Right kidney (tissue), 1 donor: ENCODE data around the gene GNA12.
"Not testable (repeated sequence)": the region's sequence is repeated elsewhere in the genome, so short reads cannot be mapped to it uniquely, and the experiment has no call there.

ENCODE experiments used
- DNase-seq: peaks from one replicate; pipeline ENCODE4 v3.0.0-alpha.2; 2016

The GNA12 gene

DNA sequence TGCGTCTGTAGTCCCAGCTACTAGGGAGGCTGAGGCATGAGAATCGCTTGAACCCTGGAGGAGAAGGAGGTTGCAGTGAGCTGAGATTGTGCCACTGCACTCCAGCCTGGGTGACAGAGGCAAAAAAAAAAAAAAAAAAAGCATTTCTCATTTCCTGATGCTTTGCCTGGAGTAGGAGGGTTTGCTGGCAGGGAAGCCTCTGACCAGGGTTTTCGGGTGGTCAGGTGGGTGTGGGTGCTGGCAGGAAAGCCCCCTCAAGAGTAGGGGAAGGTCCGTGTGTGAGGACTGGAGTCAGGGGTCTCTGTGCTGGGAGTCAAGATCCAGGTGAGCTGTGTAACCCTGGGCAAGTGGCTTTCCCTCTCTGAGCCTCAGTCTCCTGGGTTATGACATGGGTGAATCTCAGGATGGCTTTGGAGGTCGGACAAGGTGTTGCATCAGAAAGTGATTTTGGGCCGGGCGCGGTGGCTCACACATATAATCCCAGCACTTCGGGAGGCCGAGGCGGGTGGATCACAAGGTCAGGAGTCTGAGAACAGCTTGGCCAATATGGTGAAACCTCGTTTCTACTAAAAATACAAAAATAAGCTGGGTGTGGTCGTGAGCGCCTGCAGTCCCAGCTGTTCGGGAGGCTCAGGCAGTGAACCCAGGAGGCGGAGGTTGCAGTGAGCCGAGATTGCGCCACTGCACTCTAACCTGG lies 152.9 kb downstream of the GNA12 start:
- DNase-seq = no peak

DNA sequence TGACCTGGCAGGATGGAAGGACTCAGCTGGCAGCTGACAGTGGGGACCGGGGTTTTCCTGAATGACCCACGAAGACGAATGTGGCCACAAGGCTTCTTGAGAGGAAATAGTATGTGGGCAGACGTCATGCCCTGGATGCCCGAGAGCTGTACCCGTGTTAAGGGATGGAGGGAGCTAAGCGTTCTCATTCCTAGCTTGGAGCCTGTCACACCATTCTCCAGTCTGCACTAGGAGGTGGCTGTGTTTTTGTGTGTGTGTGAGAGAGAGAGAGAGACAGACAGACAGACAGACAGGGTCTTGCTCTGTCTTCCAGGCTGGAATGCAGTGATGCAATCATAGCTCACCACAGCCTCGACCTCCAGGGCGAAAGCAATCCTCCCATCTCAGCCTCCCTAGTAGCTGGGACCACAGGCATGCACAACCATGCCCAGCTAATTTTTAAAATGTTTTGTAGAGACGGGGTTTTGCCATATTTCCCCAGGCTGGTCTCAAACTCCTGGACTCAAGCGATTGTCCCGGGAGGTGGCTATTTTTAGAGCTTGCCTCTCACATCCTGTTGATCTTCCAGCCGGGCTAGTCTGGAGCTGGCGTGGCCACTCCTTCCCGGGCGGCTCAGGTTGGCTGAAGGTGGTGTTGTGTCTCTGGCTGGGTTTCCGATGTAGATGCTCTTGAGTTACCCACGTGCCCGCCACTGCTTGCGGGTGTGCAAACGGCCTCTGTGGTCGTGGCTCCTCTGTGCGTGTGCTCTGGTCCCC lies 154.0 kb downstream of the GNA12 start:
- no peak for DNase-seq

DNA sequence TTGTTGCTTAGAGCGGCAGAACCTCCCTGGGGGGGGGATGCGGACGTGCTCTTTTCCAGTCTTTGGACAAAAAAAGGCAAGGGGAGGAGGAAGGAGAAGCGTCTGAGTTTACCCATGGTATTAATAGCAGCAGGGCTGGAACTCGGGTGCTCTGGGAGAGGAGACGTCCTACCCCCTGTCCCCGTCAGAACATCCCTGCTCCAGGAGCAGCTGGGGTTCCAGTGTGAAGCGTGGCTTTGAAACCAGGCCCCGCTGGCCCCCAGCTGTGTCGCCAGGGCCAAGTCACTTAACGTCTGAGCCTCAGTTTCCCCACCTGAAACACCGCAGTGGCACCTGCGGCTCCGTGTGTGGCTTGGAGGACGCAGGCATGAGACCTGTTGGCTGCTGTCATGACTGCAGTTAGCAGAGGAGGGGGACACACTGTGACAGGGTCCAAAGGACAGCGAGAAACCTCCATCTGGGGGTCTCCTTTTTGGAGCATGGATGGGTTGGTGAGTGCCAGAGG lies 154.7 kb downstream of the GNA12 start:
- DNase-seq = no peak

DNA sequence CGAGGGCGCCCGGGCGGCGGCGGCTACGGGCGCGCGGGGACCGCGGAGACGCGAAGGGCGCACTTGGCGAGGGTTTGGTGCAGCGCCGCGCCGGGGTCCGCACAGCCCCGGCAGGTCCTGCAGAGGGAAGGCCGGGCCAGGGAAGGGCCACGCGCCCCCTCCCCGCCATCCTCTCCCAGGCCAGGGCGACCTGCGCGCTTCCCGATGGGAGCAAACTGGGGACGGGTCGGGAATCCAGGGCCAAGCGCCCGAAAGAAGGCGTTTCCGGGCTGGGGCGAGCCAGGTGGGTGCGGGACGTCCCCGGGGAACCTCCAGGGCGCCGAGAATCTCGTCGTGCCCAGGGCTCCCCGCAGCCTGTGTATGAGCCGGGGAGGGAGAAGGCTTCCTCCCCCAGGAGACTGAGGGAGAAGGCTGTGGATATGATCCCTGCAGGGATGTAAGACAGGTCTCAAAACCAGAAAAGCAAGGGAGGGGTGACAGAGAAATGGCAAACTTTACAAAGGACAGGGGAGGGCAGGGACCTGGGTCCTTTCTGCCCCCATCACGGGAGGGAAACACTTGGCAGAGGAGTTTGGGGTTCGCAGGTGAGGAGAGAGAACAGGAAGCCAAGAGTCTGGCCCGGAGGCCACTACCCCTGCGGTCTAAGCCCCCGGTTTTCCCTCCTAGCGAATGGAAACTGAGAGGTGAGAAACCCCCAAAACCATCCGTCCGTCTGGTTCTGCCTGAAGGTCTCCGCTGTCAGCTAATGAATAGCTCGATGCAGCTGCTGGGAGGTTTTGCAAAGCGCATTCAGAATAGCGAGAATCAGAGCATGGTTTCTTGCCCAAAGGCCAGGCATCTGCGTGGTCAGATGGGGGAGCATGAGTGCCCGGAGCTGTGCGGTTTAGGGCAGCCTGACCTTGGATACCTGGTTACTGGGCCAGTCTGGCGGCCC lies 155.4 kb downstream of the GNA12 start:
- peak; percentile 56 for DNase-seq

DNA sequence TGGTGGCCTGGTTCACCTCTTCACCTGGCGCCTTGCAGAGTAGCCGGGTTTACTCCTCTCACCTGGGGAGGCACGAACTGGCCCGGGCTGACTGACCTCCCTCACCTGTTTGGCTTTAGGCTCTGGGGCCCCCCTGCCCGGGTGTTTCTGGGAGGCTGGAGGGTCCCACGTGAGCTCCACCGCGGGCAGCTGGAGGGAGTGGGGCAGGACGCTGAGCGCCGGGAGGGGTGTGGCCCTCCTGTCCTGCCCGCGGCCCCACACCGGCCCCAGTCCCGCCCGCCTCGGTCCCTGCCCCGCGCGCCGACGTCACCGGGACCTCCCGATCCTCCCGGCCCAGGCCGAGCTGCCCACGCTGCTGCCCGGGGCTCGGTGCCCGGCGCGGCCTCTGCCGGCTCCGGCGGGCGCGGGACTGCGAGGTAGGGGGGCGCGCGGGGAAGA lies 156.2 kb downstream of the GNA12 start, which contains the start of gene AMZ1:
Gene AMZ1 (plus strand): TSS at position 322 of the 438 bp plus-strand sequence. CDS start 12,250 bp downstream, outside the sequence.
- DNase-seq = no peak

DNA sequence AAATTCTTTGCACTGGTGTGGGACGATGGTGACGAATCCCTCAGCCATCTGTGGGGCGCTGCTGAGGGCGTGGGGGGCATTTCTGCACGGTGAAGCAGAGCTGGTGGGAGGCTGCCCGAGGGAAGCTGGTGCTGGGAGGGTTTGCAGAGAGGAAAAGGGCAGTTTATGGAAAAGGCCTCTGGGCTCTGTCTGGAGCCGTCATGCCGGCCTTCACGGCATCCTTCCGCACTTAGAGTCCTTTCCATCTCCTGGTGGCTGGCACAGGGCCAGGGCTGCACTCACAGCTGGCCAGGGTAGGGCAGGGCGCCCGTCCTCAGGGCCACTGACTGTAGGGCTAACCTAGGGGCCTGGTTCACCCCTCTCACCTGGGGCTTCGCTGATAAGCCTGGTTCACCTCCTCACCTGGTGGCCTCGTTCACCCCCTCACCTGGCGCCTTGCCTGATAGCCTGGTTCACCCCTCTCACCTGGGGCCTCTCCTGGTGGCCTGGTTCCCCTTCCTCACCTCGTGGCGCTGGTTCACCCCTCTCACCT lies 156.7 kb downstream of the GNA12 start:
- peak; percentile 29 for DNase-seq

DNA sequence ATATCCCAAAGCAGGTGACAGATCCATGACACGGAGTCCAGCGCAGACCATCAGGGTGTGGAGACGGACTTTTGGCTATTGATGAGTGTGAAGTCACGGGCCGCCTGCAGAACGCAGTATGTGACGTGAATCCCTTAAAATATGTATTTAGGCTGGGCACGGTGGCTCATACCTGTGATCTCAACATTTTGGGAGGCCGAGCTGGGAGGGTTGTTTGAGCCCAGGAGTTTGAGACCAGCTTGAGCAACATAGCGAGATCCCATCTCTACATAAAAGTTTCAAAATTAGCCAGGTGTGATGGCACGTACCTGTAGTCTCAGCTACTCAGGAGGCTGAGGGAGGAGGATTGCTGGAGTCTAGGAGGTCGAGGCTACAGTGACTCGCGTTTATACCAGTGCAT lies 158.0 kb downstream of the GNA12 start:
- no peak for DNase-seq

DNA sequence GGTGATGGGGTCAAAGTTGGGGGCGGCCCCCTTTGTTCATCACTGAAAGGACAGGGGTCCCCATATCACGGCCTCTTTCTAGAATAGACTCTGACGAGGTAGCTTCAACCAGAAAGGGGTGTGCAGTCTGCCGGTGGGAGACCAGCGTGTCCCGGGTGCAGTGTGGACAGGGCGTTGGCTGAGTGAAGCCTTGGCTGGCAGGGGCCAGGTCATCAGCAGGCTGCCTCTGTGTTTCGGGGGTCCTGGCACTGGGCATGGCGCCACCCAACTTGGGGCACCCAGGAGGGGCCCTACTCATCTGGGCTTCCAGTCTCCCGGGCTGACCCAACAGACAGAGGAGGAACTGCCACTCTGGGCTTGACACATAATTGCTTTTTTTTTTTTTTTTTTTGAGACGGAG lies 159.6 kb downstream of the GNA12 start:
- no peak for DNase-seq

DNA sequence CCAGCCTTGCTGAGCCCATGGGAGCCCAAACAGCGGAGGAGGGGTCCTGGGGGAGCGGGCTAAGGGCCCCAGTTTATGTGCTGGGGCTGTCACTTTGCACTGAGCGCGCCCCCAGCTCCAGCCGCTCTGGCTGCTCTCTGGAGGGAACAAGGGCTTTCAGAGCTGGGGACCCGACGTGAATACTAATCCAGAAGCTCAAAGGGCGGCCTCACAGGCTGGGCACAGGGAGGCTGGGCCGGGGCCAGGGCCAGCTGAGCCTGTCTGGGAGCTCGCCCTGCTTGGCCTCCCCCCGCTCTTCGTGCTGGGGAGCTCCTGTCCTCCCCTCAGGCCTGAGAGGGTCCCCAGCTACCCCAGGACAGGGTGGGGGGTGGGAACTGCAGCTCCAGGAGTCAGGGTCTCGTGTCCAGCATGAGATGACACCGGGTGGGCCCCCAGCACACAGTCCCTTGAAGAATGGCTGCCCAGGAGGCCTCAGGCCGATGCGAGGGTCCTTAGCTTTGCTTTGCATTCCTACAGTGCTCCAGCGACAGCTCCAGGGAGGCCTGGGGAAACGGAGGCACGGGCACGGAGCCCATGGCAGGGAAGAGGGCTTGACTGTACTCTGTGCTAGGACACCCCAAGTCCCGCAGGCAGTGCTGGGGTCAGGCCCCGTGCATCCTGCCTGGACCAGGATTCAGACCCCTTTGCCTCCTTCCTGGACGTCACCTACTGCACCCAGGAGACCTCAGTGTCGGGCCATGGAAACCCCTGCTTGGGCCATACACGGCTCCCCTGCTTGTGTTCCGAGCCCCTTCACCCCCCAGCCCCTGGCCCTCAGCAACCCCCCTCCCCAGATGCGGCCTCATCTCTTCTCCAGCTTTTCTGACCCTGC lies 161.9 kb downstream of the GNA12 start:
- no peak for DNase-seq

DNA sequence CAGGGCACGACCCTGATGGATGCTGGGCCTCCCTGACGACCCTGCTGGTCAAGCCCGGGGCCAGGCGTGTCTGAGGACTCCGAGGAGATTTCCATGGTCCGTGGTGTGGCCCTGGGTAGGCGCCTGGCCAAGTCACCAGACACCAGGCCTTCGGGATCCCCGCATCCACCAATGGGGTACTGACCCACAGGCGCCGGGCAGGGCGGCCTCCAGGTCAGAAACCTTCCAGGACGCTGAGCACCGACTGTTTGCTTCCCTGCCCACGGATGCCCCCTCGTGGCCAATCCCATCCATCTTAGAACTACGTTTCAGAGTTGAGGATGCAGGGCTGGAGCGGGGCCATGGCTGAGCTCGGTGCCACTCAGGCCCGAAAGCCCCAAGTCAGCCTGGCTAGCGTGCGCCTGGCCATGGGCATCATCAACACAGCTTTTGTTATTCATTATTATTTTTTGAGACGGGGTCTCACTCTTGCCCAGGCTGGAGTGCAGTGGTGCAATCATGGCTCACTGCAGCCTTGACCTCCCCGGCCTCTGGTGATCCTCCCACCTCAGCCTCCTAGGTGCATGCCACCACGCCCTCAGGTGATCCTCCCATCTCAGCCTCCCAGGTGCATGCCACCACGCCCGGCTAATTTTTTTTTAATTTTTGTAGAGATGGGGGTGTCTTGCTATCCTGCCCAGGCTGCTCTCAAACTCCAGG lies 163.2 kb downstream of the GNA12 start:
- peak; percentile 56 for DNase-seq

DNA sequence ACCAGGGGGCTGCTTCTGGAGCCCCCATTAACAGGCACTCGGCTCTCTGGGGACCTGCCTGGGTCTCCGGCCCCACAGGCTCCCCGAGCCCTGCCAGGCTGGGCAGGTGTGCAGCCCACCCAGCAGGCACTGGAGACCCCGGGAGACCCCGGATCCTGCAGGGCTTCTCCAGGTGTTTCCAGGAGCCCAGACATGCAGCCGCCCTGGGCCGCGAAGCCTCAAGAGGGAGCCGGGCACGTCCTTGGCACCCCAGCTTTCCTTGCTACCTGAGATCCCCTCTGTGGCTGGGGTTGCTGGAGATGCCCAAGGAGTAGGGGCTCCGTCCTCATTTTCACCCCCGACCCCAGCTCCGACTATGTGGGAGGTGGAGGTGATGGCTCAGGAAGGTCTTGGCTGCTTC lies 163.9 kb downstream of the GNA12 start:
- no peak for DNase-seq

DNA sequence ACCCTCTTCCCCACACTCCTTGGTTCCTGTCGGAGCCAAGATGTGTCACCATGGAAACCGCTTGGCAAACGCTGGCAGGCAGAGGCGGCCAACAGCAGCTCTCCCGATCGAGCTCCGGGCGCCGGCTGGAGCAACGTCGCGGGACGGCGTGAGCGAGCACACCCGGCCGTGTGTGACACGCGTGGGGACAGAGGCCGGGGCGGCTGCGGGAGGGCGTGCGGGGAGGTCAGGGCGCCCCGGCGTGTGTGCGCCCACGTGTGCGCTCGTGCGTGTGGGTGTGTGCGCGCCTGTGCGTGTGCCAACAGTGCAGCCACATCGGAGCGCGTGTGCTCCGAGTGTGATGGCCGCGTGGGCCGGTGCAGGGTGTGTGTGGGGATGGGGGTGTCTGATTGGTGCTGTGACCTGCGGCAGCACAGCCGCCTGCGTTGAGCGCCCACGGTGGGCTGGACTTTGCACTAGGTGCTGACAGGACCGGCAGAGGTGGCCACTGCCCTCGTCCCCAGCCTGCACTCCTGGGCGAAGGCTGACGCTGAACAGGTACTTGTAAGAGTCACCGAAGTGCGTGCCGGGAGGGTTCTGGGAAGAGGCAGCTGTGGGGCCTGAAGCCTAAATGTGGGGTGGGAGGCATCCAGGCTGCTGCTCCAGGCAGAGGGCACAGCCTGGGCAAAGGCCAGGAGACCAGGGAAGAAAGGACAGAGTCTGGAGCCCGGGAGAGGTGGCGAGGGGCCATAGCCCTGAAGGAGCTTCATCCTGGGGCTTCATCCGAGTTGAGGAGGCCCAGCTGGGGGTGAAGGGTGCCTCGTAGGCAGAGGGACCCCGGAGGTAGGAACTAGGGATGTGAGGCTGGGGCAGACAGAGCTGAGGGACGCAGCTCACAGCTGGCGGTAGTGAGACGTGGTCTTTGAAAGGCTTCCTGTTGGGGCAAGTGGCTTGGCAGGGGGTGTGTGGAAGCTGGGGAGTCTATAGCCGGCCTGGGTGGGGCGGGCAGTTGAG lies 164.7 kb downstream of the GNA12 start:
- not testable (repeated sequence) for DNase-seq

DNA sequence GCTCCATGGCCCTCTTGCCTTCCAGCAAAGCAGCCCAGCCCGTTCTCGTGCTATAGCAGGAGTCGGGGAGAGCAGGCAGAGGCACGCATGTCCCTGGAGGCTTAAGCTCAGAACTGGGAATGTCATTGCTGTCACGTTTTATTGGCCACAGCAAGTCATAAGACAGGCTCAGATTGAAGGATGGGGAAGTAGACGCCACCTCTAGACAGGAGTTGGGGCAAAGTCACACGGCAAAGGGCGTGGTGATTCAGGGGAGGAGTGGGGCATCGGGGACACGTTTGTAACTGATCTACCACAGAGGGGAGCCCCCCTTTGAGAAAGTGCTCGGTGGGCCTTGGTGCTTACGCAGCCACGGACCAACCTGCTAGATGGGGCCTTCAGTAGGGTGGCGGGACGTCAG lies 165.7 kb downstream of the GNA12 start:
- DNase-seq = not testable (repeated sequence)
